NCI-H1436 treated with DMSO at 0.1 percent for 48 hours (cell line): Measurements from ENCODE around the gene JDP2.

ENCODE experiments used
- DNase-seq: peaks from one replicate; lab custom pipeline; 2025; lab: John Stamatoyannopoulos, UW

JDP2 gene

GRCh38 chr14:75409316-75410205 is 18.3 kb upstream of the JDP2 start:
- DNase-seq, result no peak

GRCh38 chr14:75411214-75411540 is 16.6 kb upstream of the JDP2 start:
- no peak for DNase-seq

- DNase-seq, result no peak
These were observed 14.8 kb upstream of the JDP2 start for GRCh38 chr14:75413013-75413412.

- DNase-seq, result no peak
These were observed 10.1 kb upstream of the JDP2 start for GRCh38 chr14:75417674-75418073.

- no peak for DNase-seq
These were observed 8.7 kb upstream of the JDP2 start for GRCh38 chr14:75418850-75419768.

- DNase-seq, result no peak
These were observed 5.7 kb upstream of the JDP2 start for GRCh38 chr14:75422169-75422568.

GRCh38 chr14:75424496-75424895 is 3.3 kb upstream of the JDP2 start:
- no peak for DNase-seq

- DNase-seq, result no peak
These were observed 2.4 kb upstream of the JDP2 start for GRCh38 chr14:75425446-75425845.

GRCh38 chr14:75426332-75427125 is 1.3 kb upstream of the JDP2 start:
- DNase-seq, result no peak

- DNase-seq, result no peak
These were observed 718 bp upstream of the JDP2 start for GRCh38 chr14:75427126-75427481.

- no peak for DNase-seq
These were observed 645 bp downstream of the JDP2 start for GRCh38 chr14:75428230-75429104.

- DNase-seq, result no peak
These were observed 1.7 kb downstream of the JDP2 start for GRCh38 chr14:75429562-75429961.

- no peak for DNase-seq
These were observed 2.3 kb downstream of the JDP2 start for GRCh38 chr14:75430116-75430515.

- no peak for DNase-seq
These were observed 2.7 kb downstream of the JDP2 start for GRCh38 chr14:75430526-75430925.

GRCh38 chr14:75430976-75431375 is 3.2 kb downstream of the JDP2 start:
- no peak for DNase-seq

GRCh38 chr14:75431827-75432226 is 4.0 kb downstream of the JDP2 start:
- DNase-seq, result no peak

- no peak for DNase-seq
These were observed 4.6 kb downstream of the JDP2 start for GRCh38 chr14:75432411-75432810.

GRCh38 chr14:75433631-75434071 is 5.8 kb downstream of the JDP2 start:
- no peak for DNase-seq

GRCh38 chr14:75434138-75434889 is 6.5 kb downstream of the JDP2 start:
- no peak for DNase-seq

GRCh38 chr14:75434890-75435248 is 7.0 kb downstream of the JDP2 start:
- no peak for DNase-seq

- DNase-seq, result no peak
These were observed 7.7 kb downstream of the JDP2 start for GRCh38 chr14:75435473-75435872.
